Hair follicle dermal papilla cell (primary cell): Measurements from ENCODE around the gene DYRK3. TPM values are rescaled to one million over a fixed set of nuclear protein-coding genes. Genes with fewer than 3 reads are reported as not detected.

Experiments
- total RNA-seq: library from RNA; depleted of rRNA; stranded (reverse); fragments of >200 nt; gene quantifications from 2 replicates; pipeline ENCODE4 v1.2.3, GENCODE V29; 2012

DYRK3 gene
- total RNA-seq, result 29.2 and 30.5 TPM in 2 replicates

DNA sequence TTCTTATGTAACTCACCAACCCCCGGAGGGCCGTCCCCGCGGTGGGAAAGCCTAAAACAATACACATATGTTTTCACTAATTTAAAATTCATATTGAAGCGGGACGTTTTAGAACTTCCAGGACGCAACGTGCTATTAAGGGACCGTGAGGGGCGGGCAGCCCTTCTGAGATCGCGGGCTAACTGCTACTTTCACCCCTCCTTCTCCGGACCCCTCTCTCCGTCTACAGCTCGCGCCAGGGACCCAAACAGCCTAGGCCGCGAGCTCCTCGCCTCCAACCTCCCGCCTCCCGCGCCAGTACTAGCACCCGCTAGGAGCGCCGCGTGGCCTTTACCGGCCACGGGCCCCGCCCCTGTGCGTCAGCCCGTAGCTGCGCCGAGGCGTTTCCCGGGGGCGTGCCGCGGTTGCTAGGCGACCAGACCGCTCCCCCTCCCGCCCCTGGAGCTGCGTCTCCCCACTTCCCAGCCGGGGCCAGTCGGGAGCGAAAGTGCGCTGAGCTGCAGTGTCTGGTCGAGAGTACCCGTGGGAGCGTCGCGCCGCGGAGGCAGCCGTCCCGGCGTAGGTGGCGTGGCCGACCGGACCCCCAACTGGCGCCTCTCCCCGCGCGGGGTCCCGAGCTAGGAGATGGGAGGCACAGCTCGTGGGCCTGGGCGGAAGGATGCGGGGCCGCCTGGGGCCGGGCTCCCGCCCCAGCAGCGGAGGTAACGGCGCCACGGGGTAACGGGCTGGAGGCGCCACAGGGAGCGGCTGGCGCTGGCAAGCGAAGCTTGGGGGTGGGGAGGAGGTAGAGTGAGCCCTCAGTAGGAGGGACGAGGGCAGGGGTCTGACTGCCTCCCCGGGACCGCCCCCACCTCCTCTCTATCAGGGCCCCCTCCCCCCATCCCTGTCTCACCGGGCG, at the start of gene DYRK3:
DYRK3 (plus strand) TSS at position 457 of the 898 bp plus-strand sequence; CDS start at position 625, 168 bp downstream.

GRCh38 chr1:206612129-206612876, 23.0 kb upstream of the DYRK3 start, which contains the start of gene EIF2D:
Gene EIF2D, minus strand, starts transcription at chr1:206612465. Its CDS starts 123 bp downstream, at chr1:206612342.

GRCh38 chr1:206684478-206685333, 49.4 kb downstream of the DYRK3 start, which contains the start of gene MAPKAPK2:
Gene MAPKAPK2, plus strand, starts transcription at chr1:206684905. Its CDS starts 325 bp downstream, at chr1:206685230.

Other genes starting within 250 kb of the DYRK3 start
- 14.1 and 16.6 TPM in 2 replicates for gene IKBKE, start 165.1 kb upstream of the DYRK3 start, total RNA-seq
- 0.97 and 1.3 TPM in 2 replicates for gene RASSF5, start 128.0 kb upstream of the DYRK3 start, total RNA-seq
- 46.5 and 54.8 TPM in 2 replicates for gene EIF2D, start 23.1 kb upstream of the DYRK3 start, total RNA-seq
- 55.3 and 61.0 TPM in 2 replicates for gene MAPKAPK2, start 49.4 kb downstream of the DYRK3 start, total RNA-seq
- not detected in 2 replicates for gene IL19, start 135.2 kb downstream of the DYRK3 start, total RNA-seq
- gene IL10, start 137.0 kb downstream of the DYRK3 start, total RNA-seq, result not detected in 2 replicates
- not detected in 2 replicates for gene IL20, start 230.1 kb downstream of the DYRK3 start, total RNA-seq